T47D (cell line): ENCODE results near the gene LYL1.

ENCODE experiments used
- DNase-seq, 2 experiments: peaks; one replicate each; pipeline versions ENCODE4 v3.0.0 to v3.0.0-alpha.2; 2011 to 2012; ENCODE audit warnings: low read depth in 1 of 2, low spot score in 1 of 2
- JUND ChIP-seq: IDR thresholded peaks from 2 replicates; pipeline ENCODE4 v1.6.1; 2012; ENCODE audit warnings: low read depth
- in situ Hi-C: cut with HindIII; loops from 2 replicates; pipeline ENCODE4 v1.10.0; 2016; ENCODE audit warnings: low sequenced_read_pairs, low pct_unique_long_range_greater_than_20kb

Gene LYL1

DNA sequence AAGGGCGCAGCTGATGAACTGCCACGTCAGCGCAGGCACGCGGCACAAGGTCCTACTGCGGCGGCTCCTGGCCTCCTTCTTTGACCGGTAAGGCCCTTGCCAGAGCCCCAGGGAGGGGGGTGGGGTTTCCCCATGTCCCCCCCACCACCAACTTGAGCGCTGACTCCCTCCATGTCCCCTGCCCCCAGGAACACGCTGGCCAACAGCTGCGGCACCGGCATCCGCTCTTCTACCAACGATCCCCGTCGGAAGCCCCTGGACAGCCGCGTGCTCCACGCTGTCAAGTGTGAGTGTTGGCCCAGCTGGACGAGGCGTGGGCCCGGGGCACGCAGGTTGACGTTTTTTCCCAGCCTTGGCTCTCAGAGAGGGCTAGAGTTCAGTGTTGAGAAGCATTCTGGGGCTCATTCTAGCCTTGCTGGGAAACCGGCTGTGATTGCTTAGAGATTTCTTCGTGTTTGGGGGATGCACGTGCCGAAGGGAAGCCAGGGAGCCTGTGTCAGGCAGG is 34.7 kb upstream of the LYL1 start:
- no peak for DNase-seq
- TF ChIP-seq JUND, result no peak
- in situ Hi-C loops, result no loop called here

DNA sequence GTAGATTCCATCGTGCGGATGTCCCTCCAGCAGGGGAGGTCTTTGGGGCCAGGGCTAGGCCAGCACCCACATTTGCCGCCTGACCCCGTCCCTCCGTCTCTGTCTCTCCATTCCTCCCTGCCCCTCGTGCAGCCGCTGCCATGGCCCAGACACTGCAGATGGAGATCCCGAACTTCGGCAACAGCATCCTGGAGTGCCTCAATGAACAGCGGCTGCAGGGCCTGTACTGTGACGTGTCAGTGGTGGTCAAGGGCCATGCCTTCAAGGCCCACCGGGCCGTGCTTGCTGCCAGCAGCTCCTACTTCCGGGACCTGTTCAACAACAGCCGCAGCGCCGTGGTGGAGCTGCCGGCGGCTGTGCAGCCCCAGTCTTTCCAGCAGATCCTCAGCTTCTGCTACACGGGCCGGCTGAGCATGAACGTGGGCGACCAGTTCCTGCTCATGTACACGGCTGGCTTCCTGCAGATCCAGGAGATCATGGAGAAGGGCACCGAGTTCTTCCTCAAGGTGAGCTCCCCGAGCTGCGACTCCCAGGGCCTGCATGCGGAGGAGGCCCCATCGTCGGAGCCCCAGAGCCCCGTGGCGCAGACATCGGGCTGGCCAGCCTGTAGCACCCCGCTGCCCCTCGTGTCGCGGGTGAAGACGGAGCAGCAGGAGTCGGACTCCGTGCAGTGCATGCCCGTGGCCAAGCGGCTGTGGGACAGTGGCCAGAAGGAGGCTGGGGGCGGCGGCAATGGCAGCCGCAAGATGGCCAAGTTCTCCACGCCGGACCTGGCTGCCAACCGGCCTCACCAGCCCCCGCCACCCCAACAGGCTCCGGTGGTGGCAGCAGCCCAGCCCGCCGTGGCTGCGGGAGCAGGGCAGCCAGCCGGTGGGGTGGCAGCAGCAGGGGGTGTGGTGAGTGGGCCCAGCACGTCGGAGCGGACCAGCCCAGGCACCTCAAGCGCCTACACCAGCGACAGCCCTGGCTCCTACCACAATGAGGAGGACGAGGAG is 32.7 kb upstream of the LYL1 start:
- TF ChIP-seq JUND, result no peak
- no peak for DNase-seq
- in situ Hi-C loops, result no loop called here

DNA sequence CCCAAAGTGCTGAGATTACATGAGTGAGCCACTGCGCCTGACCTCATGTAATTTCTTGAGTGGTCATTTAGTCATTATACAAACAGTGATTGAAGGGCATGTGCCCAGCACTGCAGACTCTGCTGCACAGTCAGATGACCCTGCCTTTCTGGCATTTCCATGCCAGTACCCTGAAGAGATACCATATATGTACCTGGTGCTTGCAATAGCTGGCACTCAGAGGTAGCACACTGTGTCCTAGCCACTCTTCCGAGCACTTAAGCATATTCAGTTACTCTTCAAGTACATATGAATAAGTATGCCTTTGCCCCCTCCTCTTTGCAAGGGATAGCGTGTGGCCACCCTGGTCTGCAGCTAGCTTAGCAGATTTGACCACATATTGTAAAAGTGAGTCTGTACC is 32.0 kb upstream of the LYL1 start:
- DNase-seq, result no peak
- no peak for TF ChIP-seq JUND
- in situ Hi-C loops, result no loop called here

DNA sequence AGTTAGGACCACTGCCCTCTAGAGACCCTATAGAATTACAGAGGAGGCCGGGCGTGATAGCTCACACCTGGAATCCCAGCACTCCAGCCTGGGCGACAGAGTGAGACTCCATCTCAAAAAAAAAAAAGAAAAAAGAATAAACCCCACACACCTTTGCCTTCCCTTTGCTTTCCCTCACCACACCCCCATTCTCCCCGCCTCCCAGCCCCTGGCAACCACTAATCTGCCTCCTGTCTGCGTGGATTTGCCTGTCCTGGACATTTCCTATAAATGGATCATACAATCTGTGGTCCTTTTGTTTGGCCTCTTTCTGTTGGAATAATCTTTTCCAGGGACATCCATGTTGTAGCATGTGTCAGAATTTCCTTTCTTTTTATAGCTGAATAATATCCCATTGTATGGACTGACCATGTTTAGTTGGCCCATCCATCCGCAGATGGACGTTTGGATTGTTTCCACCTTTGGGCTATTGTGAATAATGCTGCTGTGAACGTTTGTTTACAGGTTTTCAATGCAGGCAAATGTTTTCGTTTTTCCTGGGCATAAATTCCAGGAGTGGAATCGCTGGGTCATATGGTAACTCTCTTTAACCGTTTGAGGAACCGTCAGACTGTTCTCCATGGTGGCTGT is 30.7 kb upstream of the LYL1 start:
- DNase-seq, result no peak
- TF ChIP-seq JUND, result no peak
- in situ Hi-C loops, result no loop called here

DNA sequence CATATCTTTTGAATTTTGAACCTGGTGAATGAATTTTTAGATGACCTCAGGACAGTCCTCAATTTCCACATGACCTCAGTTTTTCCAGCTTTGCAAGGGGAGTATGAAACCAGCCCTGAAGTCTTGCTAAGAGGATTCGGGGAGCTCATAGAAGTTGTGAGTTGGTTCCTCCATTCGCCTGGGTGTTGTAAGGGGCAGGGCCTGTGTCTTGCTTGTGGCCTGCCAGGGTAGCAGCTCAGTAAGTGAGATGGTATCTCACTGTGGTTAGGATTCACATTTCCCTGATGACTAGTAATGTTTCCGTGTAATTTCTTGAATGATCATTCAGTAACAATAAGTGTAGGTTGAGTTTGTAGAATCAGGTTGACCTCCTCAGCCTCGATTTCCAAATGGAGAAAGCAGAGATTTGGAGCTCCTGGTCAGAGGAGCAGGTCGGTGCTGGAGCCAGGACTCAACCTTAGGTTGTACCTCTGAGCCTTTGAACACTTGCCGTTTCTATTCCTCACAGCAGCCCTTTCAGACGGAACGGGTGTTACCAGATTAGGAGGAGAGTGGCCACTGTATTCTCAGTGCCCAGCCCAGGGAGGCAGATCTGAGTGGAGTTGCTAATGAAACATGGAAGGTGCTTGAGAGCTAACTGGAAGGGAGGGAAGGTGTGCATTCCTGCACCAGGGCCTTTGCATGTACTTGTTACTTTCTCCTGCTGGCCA is 30.0 kb upstream of the LYL1 start:
- DNase-seq, result no peak

DNA sequence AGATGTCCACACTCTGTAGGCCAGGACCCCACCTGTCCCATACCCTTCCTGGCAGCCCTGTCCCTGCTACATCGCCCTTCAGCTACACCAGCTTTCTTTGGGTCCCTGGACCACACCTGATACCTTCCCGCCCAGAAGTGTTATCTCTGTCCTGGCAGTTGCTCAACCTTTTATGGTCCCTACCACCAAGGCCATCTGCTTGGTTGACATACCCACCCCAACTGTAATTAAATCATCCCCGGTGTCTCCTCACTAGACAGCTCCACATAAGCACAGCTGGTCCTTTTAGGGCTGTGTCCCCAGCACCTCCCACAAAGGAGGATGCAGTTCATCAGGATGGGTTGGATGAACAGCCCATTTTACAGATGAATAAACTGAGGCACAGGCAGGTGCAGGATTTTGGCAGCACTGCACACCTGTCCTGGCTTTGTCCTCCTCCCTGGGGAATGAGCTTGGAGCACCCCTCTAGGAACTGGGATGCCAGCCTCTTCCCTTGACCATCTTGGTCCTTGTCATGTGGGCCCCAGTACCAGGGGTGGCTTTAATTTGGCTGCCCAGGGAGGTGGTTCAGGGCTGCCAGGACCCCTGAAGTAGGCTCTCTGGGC is 28.3 kb upstream of the LYL1 start:
- no peak for DNase-seq
- in situ Hi-C loops, result no loop called here
- TF ChIP-seq JUND, result no peak

More for the DNA sequence above, 30.0 kb upstream of the LYL1 start:
- in situ Hi-C loops, result no loop called here
- no peak for TF ChIP-seq JUND

DNA sequence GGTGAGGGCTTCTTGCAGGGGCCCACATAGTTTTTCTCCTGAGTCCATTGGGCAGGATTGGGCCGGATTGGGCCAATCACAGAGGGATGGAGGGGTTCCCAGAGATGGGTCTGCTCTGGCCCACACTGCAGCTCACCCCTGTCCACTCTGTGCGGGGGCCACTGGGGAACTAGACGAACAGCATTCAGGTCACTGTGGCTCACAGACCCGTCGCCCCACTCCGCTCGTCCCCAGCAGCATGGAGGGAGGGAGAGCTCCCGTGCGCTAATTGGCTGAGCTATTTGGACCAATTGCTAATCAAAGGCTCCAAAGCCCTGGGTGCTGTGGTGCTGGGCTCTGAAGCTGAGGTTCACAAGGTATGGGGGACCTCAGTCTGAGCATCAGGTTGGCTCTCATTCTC is 26.7 kb upstream of the LYL1 start:
- DNase-seq, result no peak
- in situ Hi-C loops, result no loop called here
- TF ChIP-seq JUND, result no peak

DNA sequence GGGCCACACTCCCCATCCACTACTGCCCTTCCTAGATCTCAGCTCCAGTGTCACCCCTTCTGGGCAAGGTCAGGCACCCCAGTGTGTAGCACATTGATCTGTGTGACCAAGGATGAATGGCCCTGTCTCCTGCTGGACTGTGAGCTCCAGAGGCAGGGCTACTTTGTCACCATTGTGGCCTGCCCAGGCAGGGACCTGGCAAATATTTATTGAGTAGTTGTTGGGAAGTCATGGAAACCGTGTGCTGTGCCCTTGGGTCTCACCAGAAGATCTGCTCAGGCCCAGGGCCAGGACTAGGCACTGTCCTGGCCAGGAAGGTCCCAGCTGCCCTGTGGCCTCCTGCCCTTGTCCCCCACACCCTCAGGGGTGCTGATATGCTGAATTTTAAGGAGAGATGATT is 25.9 kb upstream of the LYL1 start:
- DNase-seq, result peak in 1 of 2 experiments; percentile 46
- TF ChIP-seq JUND, result no peak
- in situ Hi-C loops, result no loop called here

DNA sequence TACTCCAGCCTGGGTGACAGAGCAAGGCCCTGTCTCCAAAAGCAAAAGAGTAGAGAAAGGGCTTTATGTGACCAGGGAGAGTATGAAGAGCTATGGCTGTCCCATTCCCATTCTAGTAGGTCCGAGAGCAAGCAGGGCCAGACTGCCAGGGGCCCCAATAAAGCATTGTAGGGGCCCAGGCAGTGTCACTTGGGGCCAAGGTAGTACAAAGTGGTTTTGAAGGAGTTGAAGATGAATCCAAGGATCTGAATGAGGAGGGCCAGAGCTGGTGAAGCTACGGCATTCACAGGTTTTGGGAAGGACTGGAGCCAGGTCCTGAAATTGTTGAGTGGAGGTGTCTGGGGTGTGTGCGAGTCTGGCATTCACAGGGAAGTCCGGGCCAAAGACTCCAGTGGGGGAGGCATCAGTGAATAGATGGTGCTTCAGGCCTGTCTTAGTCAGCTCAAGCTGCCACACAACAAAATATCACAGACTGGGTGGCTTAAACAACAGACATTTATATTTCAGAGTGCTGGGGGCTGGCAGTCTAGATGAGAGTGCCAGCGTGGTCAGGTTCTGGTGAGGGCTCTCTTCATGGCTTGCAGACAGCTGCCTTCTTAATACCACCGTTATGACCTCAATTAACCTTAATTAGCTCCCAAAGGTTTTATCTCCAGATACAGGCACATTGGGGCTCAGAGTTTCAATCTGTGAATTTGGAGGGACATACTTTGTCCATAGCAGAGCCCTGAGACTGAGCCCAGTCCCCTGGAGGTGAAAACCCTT is 25.3 kb upstream of the LYL1 start:
- DNase-seq, result no peak
- in situ Hi-C loops, result no loop called here
- no peak for TF ChIP-seq JUND

DNA sequence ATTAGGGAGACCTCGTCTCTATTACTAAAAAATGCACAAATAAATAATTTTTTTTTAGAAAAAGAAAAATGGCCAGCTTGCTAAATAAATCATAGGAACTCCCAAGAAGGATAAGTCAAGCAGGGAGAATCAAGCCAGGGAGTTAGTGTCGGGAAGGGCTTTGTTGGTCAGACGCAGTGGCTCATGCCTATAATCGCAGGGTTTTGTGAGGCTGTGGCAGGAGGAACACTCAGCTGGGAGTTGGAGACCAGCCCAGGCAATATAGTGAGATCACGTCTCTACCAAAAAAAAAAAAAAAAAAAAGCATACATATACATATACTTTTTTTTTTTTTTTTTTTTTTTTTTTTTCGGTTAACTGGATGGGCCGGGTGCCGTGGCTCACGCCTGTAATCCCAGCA is 24.4 kb upstream of the LYL1 start:
- in situ Hi-C loops, result no loop called here
- no peak for TF ChIP-seq JUND
- no peak for DNase-seq

DNA sequence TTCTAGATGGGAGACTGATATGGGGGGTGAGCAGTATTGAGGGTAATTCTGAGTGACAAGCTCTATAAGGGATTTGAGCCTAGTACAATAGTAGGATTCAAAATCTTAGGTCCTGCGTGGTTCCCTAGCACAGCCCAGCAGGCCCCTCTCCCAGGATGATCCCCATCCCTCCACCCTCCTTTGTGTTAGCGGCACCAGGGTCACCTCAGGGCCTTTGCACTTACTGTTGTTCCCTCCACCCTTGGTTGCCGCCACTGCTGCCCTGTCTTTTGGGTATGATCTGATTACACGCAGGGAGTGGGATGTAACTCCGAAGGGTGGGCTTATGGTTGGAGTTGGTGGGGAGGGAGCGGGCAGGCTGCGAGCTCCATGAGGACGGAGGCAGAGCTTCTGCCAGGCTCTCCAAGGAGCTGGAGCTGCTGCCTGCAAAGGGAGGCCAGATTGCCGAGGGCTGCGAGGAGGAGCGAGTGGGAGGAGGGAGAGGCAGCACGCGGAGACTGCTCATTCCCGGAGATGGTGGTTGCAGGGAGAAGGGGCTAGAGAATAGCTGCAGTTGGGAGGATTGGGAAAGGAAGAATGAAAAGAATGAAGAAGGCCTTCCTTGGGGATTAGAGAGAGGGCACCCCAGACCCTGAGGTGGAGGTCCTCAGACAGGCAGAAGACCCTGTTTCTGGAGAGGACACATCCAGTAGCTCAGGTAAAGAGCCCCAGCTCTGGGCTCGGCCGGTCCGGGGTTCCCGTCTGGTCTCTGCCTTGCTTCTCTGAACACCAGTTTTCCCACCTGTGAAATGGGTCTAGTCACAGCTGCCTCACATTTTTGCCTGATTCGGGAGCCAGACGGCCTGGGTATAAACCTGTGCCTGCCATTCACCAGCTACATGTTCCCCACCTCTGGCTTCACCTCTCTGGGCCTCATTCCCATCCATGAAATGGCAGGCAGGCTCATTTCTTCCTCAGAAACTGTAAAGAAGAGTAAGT is 20.6 kb upstream of the LYL1 start:
- in situ Hi-C loops, result no loop called here
- DNase-seq, result no peak
- no peak for TF ChIP-seq JUND
